IMR-90 (cell line): ENCODE measurements around the gene TAGAP. TPM values are rescaled to one million over a fixed set of nuclear protein-coding genes. Genes with fewer than 3 reads are reported as not detected.
A peak's percentile ranks its signal among the peaks of the same experiment; 100 is the strongest.

Source experiments
- ATAC-seq: fragments of 200-7000 bp; cut with Tn5 transposase; 2 replicates; pipeline ENCODE4 v1.9.1; 2020; ENCODE audit warnings: low read depth, mild to moderate bottlenecking, moderate library complexity
- BruUV-seq: library from RNA; stranded (reverse); fragments of 400-500 nt; replicated peaks from 2 replicates; lab custom pipeline; 2021; lab: Mats Ljungman, UMichigan
- CTCF ChIA-PET: fragments of 300-600 bp; formaldehyde crosslinking; extraction: SDS; loops from one replicate; lab custom pipeline; 2021; ENCODE audit warnings: antibody characterized with exemption; lab: Yijun Ruan, JAX
- POLR2A ChIA-PET: fragments of 300-600 bp; sonication (Branson Sonifier 250); formaldehyde crosslinking; loops from one replicate; lab custom pipeline; 2022; ENCODE audit warnings: antibody characterized with exemption; ENCODE audit not compliant: unreplicated experiment; lab: Charles Lee
- DNase-seq: peaks from one replicate; pipeline ENCODE4 v3.0.0; 2013
- H2AFZ ChIP-seq: replicated peaks from 2 replicates; pipeline ENCODE3; 2013; ENCODE audit warnings: low read length, mild to moderate bottlenecking; ENCODE audit not compliant: poor library complexity
- H2AK5ac ChIP-seq: 2 replicates; pipeline ENCODE4 v1.6.1; 2013; ENCODE audit warnings: low read depth, low read length, inconsistent platforms
- H2AK9ac ChIP-seq: replicated peaks from 2 replicates; pipeline ENCODE3; 2013; ENCODE audit warnings: mild to moderate bottlenecking, low read depth, low read length, moderate library complexity; ENCODE audit not compliant: poor library complexity
- H2BK120ac ChIP-seq: 2 replicates; pipeline ENCODE4 v1.6.1; 2013; ENCODE audit warnings: low read depth, low read length, inconsistent platforms
- H2BK15ac ChIP-seq: 3 replicates; pipeline ENCODE4 v1.6.1; 2013; ENCODE audit warnings: low read depth, low read length, inconsistent platforms
- H2BK20ac ChIP-seq: 2 replicates; pipeline ENCODE4 v1.6.1; 2013; ENCODE audit warnings: low read depth, mild to moderate bottlenecking, inconsistent platforms, low read length, moderate library complexity
- H2BK5ac ChIP-seq: 2 replicates; pipeline ENCODE4 v1.6.1; 2013; ENCODE audit warnings: mild to moderate bottlenecking, low read depth, low read length, inconsistent platforms; ENCODE audit not compliant: poor library complexity, severe bottlenecking
- H3K14ac ChIP-seq: replicated peaks from 2 replicates; pipeline ENCODE4 v1.6.1; 2013; ENCODE audit warnings: low read depth, low read length, inconsistent platforms
- H3K18ac ChIP-seq: 2 replicates; pipeline ENCODE4 v1.6.1; 2013; ENCODE audit warnings: low read depth, low read length, control low read depth
- H3K23ac ChIP-seq: 2 replicates; pipeline ENCODE4 v1.6.1; 2013; ENCODE audit warnings: low read depth, low read length, inconsistent platforms
- H3K27ac ChIP-seq: 2 replicates; pipeline ENCODE4 v1.5.1; 2013; ENCODE audit warnings: mild to moderate bottlenecking, control low read depth, low read length; ENCODE audit not compliant: insufficient read depth
- H3K27me3 ChIP-seq: 2 replicates; pipeline ENCODE4 v1.6.1; 2013; ENCODE audit warnings: low read length; ENCODE audit not compliant: control insufficient read depth, insufficient read depth
- H3K36me3 ChIP-seq: 2 replicates; pipeline ENCODE4 v1.6.1; 2013; ENCODE audit warnings: low read length, mixed read lengths; ENCODE audit not compliant: control insufficient read depth, insufficient read depth
- H3K4ac ChIP-seq: 2 replicates; pipeline ENCODE4 v1.6.1; 2013; ENCODE audit warnings: low read depth, low read length, inconsistent platforms
- H3K4me1 ChIP-seq: 2 replicates; pipeline ENCODE4 v1.6.1; 2013; ENCODE audit warnings: low read length, mixed read lengths; ENCODE audit not compliant: control insufficient read depth, insufficient read depth
- H3K4me2 ChIP-seq: 2 replicates; pipeline ENCODE4 v1.6.1; 2013; ENCODE audit warnings: low read depth, mild to moderate bottlenecking, control low read depth, low read length, moderate library complexity
- H3K4me3 ChIP-seq: 2 replicates; pipeline ENCODE4 v1.5.1; 2013; ENCODE audit warnings: low read depth, mild to moderate bottlenecking, control low read depth, low read length, moderate library complexity; ENCODE audit not compliant: insufficient read depth
- H3K56ac ChIP-seq: 2 replicates; pipeline ENCODE4 v1.6.1; 2013; ENCODE audit warnings: low read length, inconsistent platforms; ENCODE audit not compliant: insufficient read depth; ENCODE audit errors: extremely low read depth
- H3K79me1 ChIP-seq, 2 experiments: 2 replicates each; pipeline ENCODE4 v1.6.1; 2013; ENCODE audit warnings: low read length in 2 of 2, inconsistent platforms in 1 of 2, low read depth in 1 of 2
- H3K9ac ChIP-seq: 2 replicates; pipeline ENCODE4 v1.6.1; 2013; ENCODE audit warnings: low read depth, low read length, control low read depth
- H3K9me1 ChIP-seq: 2 replicates; pipeline ENCODE4 v1.6.1; 2013; ENCODE audit warnings: low read length, inconsistent platforms; ENCODE audit not compliant: insufficient read depth
- H3K9me3 ChIP-seq: 2 replicates; pipeline ENCODE4 v1.6.1; 2013; ENCODE audit warnings: low read length; ENCODE audit not compliant: control insufficient read depth, insufficient read depth
- H4K20me1 ChIP-seq: 2 replicates; pipeline ENCODE4 v1.6.1; 2013; ENCODE audit warnings: low read length, inconsistent platforms; ENCODE audit not compliant: insufficient read depth
- H4K5ac ChIP-seq: 2 replicates; pipeline ENCODE4 v1.6.1; 2013; ENCODE audit warnings: mild to moderate bottlenecking, low read depth, low read length, control low read depth
- H4K8ac ChIP-seq, 2 experiments: 2 replicates each; pipeline ENCODE4 v1.6.1; 2013; ENCODE audit warnings: low read depth in 2 of 2, low read length in 2 of 2, control low read depth in 1 of 2, inconsistent platforms in 1 of 2
- H4K91ac ChIP-seq: 2 replicates; pipeline ENCODE4 v1.6.1; 2013; ENCODE audit warnings: low read depth, low read length, inconsistent platforms; ENCODE audit not compliant: insufficient read depth
- CEBPB ChIP-seq: IDR thresholded peaks from 2 replicates; pipeline ENCODE4 v1.6.1; 2012; ENCODE audit warnings: low read depth, low read length, improper control_type of control experiment
- WGBS, 2 experiments: methylation state at CpG; one replicate each; pipeline versions ENCODE4 v1.1.5 to v1.1.7; 2013; ENCODE audit warnings: missing lambda C conversion rate in 2 of 2; ENCODE audit not compliant: insufficient read length in 1 of 2; ENCODE audit errors: extremely low coverage in 2 of 2; 5-methylcytosine and 5-hydroxymethylcytosine counted together
- dilution Hi-C: fragments of 300-500 bp; cut with HindIII; formaldehyde crosslinking; loops from one replicate; pipeline ENCODE4 v1.14.3; 2018; ENCODE audit warnings: low sequenced_read_pairs; ENCODE audit not compliant: unreplicated experiment
- in situ Hi-C: fragments of 300-500 bp; cut with MboI; formaldehyde crosslinking; loops from 3 replicates; pipeline ENCODE4 v1.14.3; 2019; ENCODE audit warnings: low sequenced_read_pairs, inconsistent platforms, mixed read lengths
- intact Hi-C: fragments of 100-400 bp; cut with micrococcal nuclease; formaldehyde crosslinking; loops from 2 replicates; pipeline ENCODE4 v1.10.0; 2022
- polyA plus RNA-seq, 3 experiments: library from polyadenylated mRNA; depleted of rRNA; stranded (reverse); fragments of >200 nt; gene quantifications; 2 replicates each; pipeline ENCODE4 v1.2.3, GENCODE V29; 2012; ENCODE audit warnings: low replicate concordance in 1 of 3
- total RNA-seq: library from RNA; depleted of rRNA; stranded (reverse); fragments of >200 nt; gene quantifications from 2 replicates; pipeline ENCODE4 v1.2.3, GENCODE V29; 2012
- TF ChIP-seq, protein P1 (sequence below): fragments of 150-350 bp; IDR thresholded peaks from 2 replicates; pipeline ENCODE4 v1.6.1; 2016; ENCODE audit warnings: low read depth, mild to moderate bottlenecking, low read length, moderate library complexity, borderline replicate concordance

TAGAP gene
- total and polyA plus RNA-seq, 2 of the 4 experiments (the other 2 are of a cell fraction), result not detected

DNA sequence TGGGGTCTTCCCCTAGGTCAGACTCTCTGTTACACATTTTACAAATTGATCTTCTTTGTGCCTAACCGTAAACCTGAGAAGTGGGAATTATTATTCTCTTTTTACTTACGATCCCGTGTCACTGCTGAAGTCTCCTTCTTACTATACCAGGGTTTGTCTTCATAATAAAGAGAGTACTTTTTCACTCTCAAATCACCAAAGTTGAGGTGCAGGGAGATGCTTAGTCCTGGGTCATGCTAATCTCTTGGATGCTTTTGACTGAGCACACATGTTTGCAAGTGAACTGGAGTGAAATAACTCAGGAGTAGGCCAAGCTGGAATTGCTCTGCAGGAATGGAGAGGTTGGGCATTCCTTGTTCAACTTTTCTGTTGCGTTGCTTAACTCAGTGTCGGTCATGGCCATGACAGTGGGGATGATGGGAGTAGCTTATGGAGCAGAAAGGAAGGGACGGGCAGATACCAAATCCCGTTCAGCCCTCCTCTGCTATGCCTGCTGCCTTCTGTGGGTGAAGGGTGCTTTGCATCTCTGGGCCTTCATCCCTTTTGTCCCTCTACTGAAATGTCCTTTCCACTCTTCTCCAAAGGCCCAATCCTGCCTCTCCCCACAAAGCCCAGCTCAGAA is 15.2 kb upstream of the TAGAP start:
- H2BK15ac ChIP-seq, result no peak overlapping the region
- no peak overlapping the region for H3K4me3 ChIP-seq
- H2AFZ ChIP-seq, result peak overlapping the region; percentile 3
- H2BK120ac ChIP-seq, result no peak overlapping the region
- H3K4me2 ChIP-seq, result no peak overlapping the region
- ChIA-PET CTCF (no interaction called here), POLR2A (no interaction called here)
- no TSS peak for BruUV-seq
- H3K18ac ChIP-seq, result no peak overlapping the region
- no peak overlapping the region for H3K4ac ChIP-seq
- no peak overlapping the region for H2BK20ac ChIP-seq
- dilution Hi-C loops (no loop called here), intact Hi-C loops (no loop called here), in situ Hi-C loops (no loop called here)
- no peak overlapping the region for H4K8ac ChIP-seq
- no peak overlapping the region for H4K91ac ChIP-seq
- no peak overlapping the region for H3K14ac ChIP-seq
- H4K20me1 ChIP-seq, result no peaks in the 10 kb centered on the region
- H3K9ac ChIP-seq, result no peak overlapping the region
- no peak overlapping the region for H2AK9ac ChIP-seq
- no peak overlapping the region for H3K23ac ChIP-seq
- no peak overlapping the region for H4K5ac ChIP-seq
- H3K56ac ChIP-seq, result no peak overlapping the region
- no peaks in the 10 kb centered on the region; the same call in 1 of the 2 replicates for H3K9me3 ChIP-seq
- ATAC-seq, result no peak
- no peaks in the 10 kb centered on the region for H3K36me3 ChIP-seq
- H2AK5ac ChIP-seq, result no peak overlapping the region
- H3K9me1 ChIP-seq, result no peaks in the 10 kb centered on the region
- H2BK5ac ChIP-seq, result no peak overlapping the region
- no CpG with 5 or more reads among the region's 7 CpGs for WGBS, 2 experiments
- H3K79me1 ChIP-seq, result no peaks in the 10 kb centered on the region
- no peak for DNase-seq
- no peaks in the 10 kb centered on the region for H3K4me1 ChIP-seq
- TF ChIP-seq, protein P1, sequence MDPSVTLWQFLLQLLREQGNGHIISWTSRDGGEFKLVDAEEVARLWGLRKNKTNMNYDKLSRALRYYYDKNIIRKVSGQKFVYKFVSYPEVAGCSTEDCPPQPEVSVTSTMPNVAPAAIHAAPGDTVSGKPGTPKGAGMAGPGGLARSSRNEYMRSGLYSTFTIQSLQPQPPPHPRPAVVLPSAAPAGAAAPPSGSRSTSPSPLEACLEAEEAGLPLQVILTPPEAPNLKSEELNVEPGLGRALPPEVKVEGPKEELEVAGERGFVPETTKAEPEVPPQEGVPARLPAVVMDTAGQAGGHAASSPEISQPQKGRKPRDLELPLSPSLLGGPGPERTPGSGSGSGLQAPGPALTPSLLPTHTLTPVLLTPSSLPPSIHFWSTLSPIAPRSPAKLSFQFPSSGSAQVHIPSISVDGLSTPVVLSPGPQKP, result no peak
- TF ChIP-seq CEBPB, result no peak
- no peak overlapping the region for H3K27ac ChIP-seq
- H3K27me3 ChIP-seq, result peaks cover 40% of the 10 kb centered on the region
